NT2/D1 (cell line): Measurements from ENCODE around the gene NELL2.

Source experiments
- DNase-seq: peaks from one replicate; pipeline ENCODE4 v3.0.0-alpha.2; 2011; ENCODE audit warnings: low read depth, low spot score
- H3K27me3 ChIP-seq: 2 replicates; pipeline ENCODE4 v1.6.0; 2011; ENCODE audit warnings: mild to moderate bottlenecking; ENCODE audit not compliant: insufficient read length, insufficient read depth
- H3K36me3 ChIP-seq: 2 replicates; pipeline ENCODE4 v1.6.1; 2011; ENCODE audit warnings: mild to moderate bottlenecking, low read length, mixed read lengths; ENCODE audit not compliant: insufficient read depth, insufficient read length
- H3K4me1 ChIP-seq: 2 replicates; pipeline ENCODE4 v1.5.1; 2011; ENCODE audit not compliant: insufficient read depth, insufficient read length
- H3K4me3 ChIP-seq: 2 replicates; pipeline ENCODE4 v1.5.1; 2011; ENCODE audit warnings: low read depth; ENCODE audit not compliant: insufficient read length
- H3K9ac ChIP-seq: 2 replicates; pipeline ENCODE4 v1.6.0; 2011; ENCODE audit warnings: low read depth; ENCODE audit not compliant: insufficient read length
- H3K9me3 ChIP-seq: 2 replicates; pipeline ENCODE4 v1.5.1; 2011; ENCODE audit warnings: mild to moderate bottlenecking, low read length; ENCODE audit not compliant: insufficient read depth
- SUZ12 ChIP-seq: IDR thresholded peaks from 2 replicates; pipeline ENCODE4 v1.6.1; 2011; ENCODE audit not compliant: insufficient read length, insufficient read depth; ENCODE audit errors: extremely low read depth
- YY1 ChIP-seq: IDR thresholded peaks from 2 replicates; pipeline ENCODE4 v1.6.1; 2011; ENCODE audit not compliant: insufficient read length, insufficient read depth
- ZNF274 ChIP-seq: IDR thresholded peaks from 2 replicates; pipeline ENCODE4 v1.6.1; 2011; ENCODE audit warnings: mild to moderate bottlenecking, low read depth, low read length

NELL2 gene

GRCh38 chr12:44717612-44718011 is 158.5 kb downstream of the NELL2 start:
- DNase-seq: no peak
- no peak overlapping the region for H3K4me3 ChIP-seq
- no peaks in the 10 kb centered on the region for H3K9me3 ChIP-seq
- TF ChIP-seq YY1 (no peak), ZNF274 (no peak), SUZ12 (no peak)
- H3K36me3 ChIP-seq: no peaks in the 10 kb centered on the region
- no peaks in the 10 kb centered on the region for H3K4me1 ChIP-seq
- no peaks in the 10 kb centered on the region for H3K27me3 ChIP-seq
- no peak overlapping the region for H3K9ac ChIP-seq

- Histone ChIP-seq H3K27me3 (no peaks in the 10 kb centered on the region), H3K9me3 (no peaks in the 10 kb centered on the region), H3K4me3 (no peak overlapping the region), H3K9ac (no peak overlapping the region), H3K36me3 (no peaks in the 10 kb centered on the region), H3K4me1 (no peaks in the 10 kb centered on the region)
- DNase-seq: no peak
- TF ChIP-seq YY1: no peak
- TF ChIP-seq SUZ12: no peak
- TF ChIP-seq ZNF274: no peak
Observed at GRCh38 chr12:44716711-44717110, 159.4 kb downstream of the NELL2 start.

GRCh38 chr12:44711736-44712135 is 164.4 kb downstream of the NELL2 start:
- no peak overlapping the region for H3K4me3 ChIP-seq
- no peak for DNase-seq
- no peaks in the 10 kb centered on the region for H3K9me3 ChIP-seq
- H3K27me3 ChIP-seq: no peaks in the 10 kb centered on the region
- H3K36me3 ChIP-seq: no peaks in the 10 kb centered on the region
- no peak overlapping the region for H3K9ac ChIP-seq
- no peaks in the 10 kb centered on the region for H3K4me1 ChIP-seq
- no peak for TF ChIP-seq ZNF274
- TF ChIP-seq YY1: no peak
- no peak for TF ChIP-seq SUZ12

GRCh38 chr12:44709166-44709565 is 166.9 kb downstream of the NELL2 start:
- Histone ChIP-seq H3K4me3 (no peak overlapping the region), H3K36me3 (no peaks in the 10 kb centered on the region), H3K4me1 (no peaks in the 10 kb centered on the region), H3K9me3 (no peaks in the 10 kb centered on the region), H3K27me3 (no peaks in the 10 kb centered on the region), H3K9ac (no peak overlapping the region)
- TF ChIP-seq SUZ12: no peak
- no peak for TF ChIP-seq ZNF274
- TF ChIP-seq YY1: no peak
- DNase-seq: no peak

DNA sequence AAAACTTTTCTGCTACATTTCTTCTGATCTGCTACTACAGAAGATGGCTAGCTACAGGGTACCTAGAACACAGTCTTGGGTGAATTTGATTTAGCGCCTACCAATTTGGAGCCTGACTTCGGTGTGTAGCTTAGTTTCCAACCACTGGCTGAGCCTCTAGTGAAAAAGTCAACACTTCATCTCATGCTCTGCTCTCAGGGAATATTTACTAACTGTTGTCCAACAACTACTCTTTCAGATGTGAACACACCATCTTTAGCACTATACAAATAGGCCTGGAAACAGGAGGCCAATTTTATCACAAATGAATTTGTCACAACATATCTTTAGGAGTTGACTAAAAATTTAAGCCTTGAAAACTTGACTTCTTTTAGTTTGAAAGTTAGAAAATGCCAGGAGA is 167.9 kb downstream of the NELL2 start:
- no peaks in the 10 kb centered on the region for H3K36me3 ChIP-seq
- no peaks in the 10 kb centered on the region for H3K9me3 ChIP-seq
- TF ChIP-seq ZNF274: no peak
- TF ChIP-seq SUZ12: no peak
- TF ChIP-seq YY1: no peak
- H3K9ac ChIP-seq: no peak overlapping the region
- no peak overlapping the region for H3K4me3 ChIP-seq
- DNase-seq: no peak
- H3K4me1 ChIP-seq: no peaks in the 10 kb centered on the region
- no peaks in the 10 kb centered on the region for H3K27me3 ChIP-seq

DNA sequence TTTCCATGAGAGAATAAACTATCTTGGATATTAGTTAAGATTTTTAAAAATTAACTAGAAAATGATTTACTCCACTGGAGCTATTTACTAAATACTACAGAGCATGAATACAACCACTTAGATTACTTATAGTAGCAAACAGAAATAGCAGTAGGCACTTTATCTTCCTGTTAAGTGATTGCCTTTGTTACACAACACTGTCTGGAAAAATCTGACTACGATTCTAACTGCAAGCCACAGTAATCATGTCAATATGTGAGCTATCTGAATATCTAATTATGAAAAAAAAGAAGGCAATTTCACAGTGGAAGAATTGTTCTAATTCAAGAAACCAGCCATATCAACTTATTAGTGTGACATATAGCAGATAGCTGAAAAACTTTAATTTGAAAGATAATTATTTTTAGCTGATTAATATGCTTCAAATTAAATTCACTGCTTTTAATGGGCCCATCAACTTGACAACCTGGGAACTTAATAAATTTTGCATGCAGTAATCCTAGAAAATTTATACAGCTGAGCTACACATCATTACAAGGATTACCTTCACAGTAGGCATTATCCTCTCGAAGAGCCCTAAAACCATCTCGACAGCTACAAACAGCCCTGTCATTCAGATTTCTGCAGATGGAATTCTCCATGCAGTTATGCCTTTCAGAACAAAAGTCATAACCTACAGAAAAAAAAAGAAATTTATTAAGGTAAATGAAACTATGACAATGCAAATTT is 172.8 kb downstream of the NELL2 start:
- H3K9ac ChIP-seq: no peak overlapping the region
- no peak for DNase-seq
- no peaks in the 10 kb centered on the region for H3K9me3 ChIP-seq
- no peaks in the 10 kb centered on the region for H3K36me3 ChIP-seq
- H3K4me1 ChIP-seq: no peaks in the 10 kb centered on the region
- TF ChIP-seq YY1 (no peak), ZNF274 (no peak), SUZ12 (no peak)
- H3K27me3 ChIP-seq: no peaks in the 10 kb centered on the region
- H3K4me3 ChIP-seq: no peak overlapping the region

- no peak for TF ChIP-seq ZNF274
- TF ChIP-seq YY1: no peak
- no peak for TF ChIP-seq SUZ12
- H3K27me3 ChIP-seq: no peaks in the 10 kb centered on the region
- H3K9me3 ChIP-seq: no peaks in the 10 kb centered on the region
- H3K4me1 ChIP-seq: no peaks in the 10 kb centered on the region
- DNase-seq: no peak
- H3K4me3 ChIP-seq: no peak overlapping the region
- no peaks in the 10 kb centered on the region for H3K36me3 ChIP-seq
- no peak overlapping the region for H3K9ac ChIP-seq
Observed at GRCh38 chr12:44697511-44697910, 178.6 kb downstream of the NELL2 start.
